Suprapubic skin (tissue), 4 donors: ENCODE measurements around the gene NTM. TPM values are rescaled to one million over a fixed set of nuclear protein-coding genes. Genes with fewer than 3 reads are reported as not detected.

Experiments
- DNase-seq, 2 donors: peaks; one replicate each; pipeline ENCODE4 v3.0.0-alpha.2; 2019; ENCODE audit warnings: low spot score in 2 of 2
- H3K27ac ChIP-seq: fragments of 200-600 bp; sonication (generic); one replicate; pipeline ENCODE4 v1.5.1; 2019
- H3K27me3 ChIP-seq: fragments of 200-600 bp; sonication (generic); one replicate; pipeline ENCODE4 v1.5.1; 2019
- H3K36me3 ChIP-seq: fragments of 200-600 bp; sonication (generic); one replicate; pipeline ENCODE4 v1.5.1; 2019
- H3K4me1 ChIP-seq: fragments of 200-600 bp; sonication (generic); one replicate; pipeline ENCODE4 v1.5.1; 2019
- H3K4me3 ChIP-seq: fragments of 200-600 bp; sonication (generic); one replicate; pipeline ENCODE4 v1.5.1; 2019; ENCODE audit warnings: mild to moderate bottlenecking
- H3K9me3 ChIP-seq: fragments of 200-600 bp; sonication (generic); one replicate; pipeline ENCODE4 v1.5.1; 2019
- EP300 ChIP-seq: sonication (generic); formaldehyde crosslinking; IDR thresholded peaks from one replicate; pipeline ENCODE4 v1.6.1; 2017; ENCODE audit warnings: antibody characterized with exemption
- POLR2A ChIP-seq, 2 donors: fragments of 450-650 bp; IDR thresholded peaks; one replicate each; pipeline ENCODE4 v1.6.1; 2017; ENCODE audit warnings: antibody characterized with exemption in 2 of 2, mild to moderate bottlenecking in 2 of 2, moderate library complexity in 2 of 2
- POLR2AphosphoS5 ChIP-seq, 3 donors: sonication (generic); formaldehyde crosslinking; IDR thresholded peaks; one replicate each; pipeline ENCODE4 v1.6.1; 2017; ENCODE audit warnings: antibody characterized with exemption in 3 of 3
- WGBS: methylation state at CpG from one replicate; pipeline ENCODE4 v1.1.5; 2018; 5-methylcytosine and 5-hydroxymethylcytosine counted together
- total RNA-seq, 4 donors: library from RNA; depleted of rRNA; stranded (reverse); fragments of >200 nt; gene quantifications; one replicate each; pipeline ENCODE4 v1.1.0, GENCODE V29; 2016
- TF ChIP-seq, protein P1 (sequence below), 2 donors: fragments of 200-600 bp in 1 of 2; fragments of 450-650 bp in 1 of 2; sonication (generic) in 1 of 2; IDR thresholded peaks; one replicate each; pipeline ENCODE4 v1.5.1; 2016 to 2019; ENCODE audit warnings: antibody characterized with exemption in 2 of 2, mild to moderate bottlenecking in 1 of 2, moderate library complexity in 1 of 2

NTM gene
- total RNA-seq, 4 donors from 2014 or later, result 0.19 to 19.1 (median 2.1) TPM

DNA sequence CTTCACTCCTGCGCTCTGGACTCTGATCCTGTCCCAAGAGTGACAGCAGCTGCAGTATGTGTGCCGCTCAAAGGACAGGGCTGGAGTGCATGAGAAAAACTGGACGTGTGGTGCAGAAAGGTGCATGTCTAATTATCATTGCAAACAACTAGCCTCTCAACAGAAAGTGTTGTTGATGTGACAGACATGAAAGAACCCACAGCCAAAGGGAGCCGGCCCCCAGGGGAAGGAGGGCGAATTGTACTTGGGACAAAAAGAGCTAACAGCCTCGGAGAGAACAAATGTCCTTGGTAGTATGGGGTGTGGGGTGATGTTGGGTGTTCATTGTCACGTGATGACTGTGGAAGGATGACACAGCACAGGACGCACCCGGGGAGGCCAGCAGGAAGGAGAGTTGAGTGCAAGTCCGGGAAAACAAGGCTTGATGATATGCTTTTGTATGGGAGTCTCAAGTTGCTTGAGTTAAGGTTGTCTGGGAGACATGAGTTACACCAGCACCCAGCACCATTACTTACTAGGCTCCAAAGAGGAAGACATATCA, 325.5 kb downstream of the NTM start:
- no peaks in the 10 kb centered on the region for H3K36me3 ChIP-seq
- H3K4me1 ChIP-seq, result peaks cover 8% of the 10 kb centered on the region
- no peak overlapping the region for H3K27ac ChIP-seq
- no peaks in the 10 kb centered on the region for H3K9me3 ChIP-seq
- peaks cover 12% of the 10 kb centered on the region for H3K27me3 ChIP-seq
- H3K4me3 ChIP-seq, result no peak overlapping the region
- WGBS, result 78% methylated on average over 10 of the region's 10 CpGs
- no peak for DNase-seq
- TF ChIP-seq, protein P1, sequence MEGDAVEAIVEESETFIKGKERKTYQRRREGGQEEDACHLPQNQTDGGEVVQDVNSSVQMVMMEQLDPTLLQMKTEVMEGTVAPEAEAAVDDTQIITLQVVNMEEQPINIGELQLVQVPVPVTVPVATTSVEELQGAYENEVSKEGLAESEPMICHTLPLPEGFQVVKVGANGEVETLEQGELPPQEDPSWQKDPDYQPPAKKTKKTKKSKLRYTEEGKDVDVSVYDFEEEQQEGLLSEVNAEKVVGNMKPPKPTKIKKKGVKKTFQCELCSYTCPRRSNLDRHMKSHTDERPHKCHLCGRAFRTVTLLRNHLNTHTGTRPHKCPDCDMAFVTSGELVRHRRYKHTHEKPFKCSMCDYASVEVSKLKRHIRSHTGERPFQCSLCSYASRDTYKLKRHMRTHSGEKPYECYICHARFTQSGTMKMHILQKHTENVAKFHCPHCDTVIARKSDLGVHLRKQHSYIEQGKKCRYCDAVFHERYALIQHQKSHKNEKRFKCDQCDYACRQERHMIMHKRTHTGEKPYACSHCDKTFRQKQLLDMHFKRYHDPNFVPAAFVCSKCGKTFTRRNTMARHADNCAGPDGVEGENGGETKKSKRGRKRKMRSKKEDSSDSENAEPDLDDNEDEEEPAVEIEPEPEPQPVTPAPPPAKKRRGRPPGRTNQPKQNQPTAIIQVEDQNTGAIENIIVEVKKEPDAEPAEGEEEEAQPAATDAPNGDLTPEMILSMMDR (IDR thresholded peaks at IDR 0.05), result no peak
- no peak for TF ChIP-seq POLR2A (IDR thresholded peaks at IDR 0.05)
- TF ChIP-seq POLR2AphosphoS5 (IDR thresholded peaks at IDR 0.05), result no peak
- no peak for TF ChIP-seq EP300

DNA sequence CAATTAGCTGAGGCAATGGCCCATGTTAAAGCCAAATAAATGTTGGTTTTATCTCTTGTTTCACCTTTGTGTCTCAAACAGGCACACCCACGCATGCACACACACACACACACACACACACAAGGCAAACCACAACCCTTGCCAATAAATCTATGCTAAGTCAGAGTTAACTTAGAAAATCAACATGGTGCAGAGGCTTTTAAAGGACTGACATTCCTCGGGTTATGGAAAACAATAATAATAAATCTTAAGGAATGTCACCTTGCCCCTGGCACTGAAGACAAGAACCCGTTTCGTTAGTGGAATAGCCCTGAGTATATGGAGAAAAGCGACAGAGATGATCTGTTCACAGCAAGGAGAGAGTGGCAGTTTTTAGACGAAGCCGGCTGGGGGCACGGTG, 326.3 kb downstream of the NTM start:
- Histone ChIP-seq H3K36me3 (no peaks in the 10 kb centered on the region), H3K4me3 (no peak overlapping the region), H3K4me1 (peaks cover 8% of the 10 kb centered on the region), H3K27ac (no peak overlapping the region), H3K27me3 (peaks cover 5% of the 10 kb centered on the region), H3K9me3 (no peaks in the 10 kb centered on the region)
- TF ChIP-seq POLR2A (IDR thresholded peaks at IDR 0.05) (no peak), EP300 (no peak), POLR2AphosphoS5 (IDR thresholded peaks at IDR 0.05) (no peak)
- TF ChIP-seq, protein P1 (IDR thresholded peaks at IDR 0.05), result no peak
- 66% methylated on average over 8 of the region's 8 CpGs for WGBS
- DNase-seq, result no peak

DNA sequence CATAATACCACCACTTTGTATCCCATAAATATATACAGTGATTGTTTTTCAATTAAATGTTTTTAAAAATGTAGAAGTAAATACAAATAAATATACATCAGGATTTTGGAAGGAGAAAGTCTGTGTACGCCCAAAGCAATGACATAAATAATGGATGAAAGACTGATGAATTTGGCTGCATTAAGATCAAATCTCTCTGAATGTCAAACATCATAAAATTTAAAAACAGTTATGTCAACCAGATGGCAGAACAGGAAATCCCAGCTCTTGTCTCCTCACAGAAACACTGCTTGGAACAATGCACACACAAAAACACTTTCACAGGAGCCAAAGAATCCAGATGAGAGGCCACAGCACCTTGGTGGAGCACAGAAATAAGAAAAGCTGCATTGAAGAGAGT, 332.9 kb downstream of the NTM start:
- Histone ChIP-seq H3K27me3 (no peaks in the 10 kb centered on the region), H3K9me3 (peaks cover 10% of the 10 kb centered on the region), H3K27ac (no peak overlapping the region), H3K4me3 (no peak overlapping the region), H3K4me1 (no peaks in the 10 kb centered on the region), H3K36me3 (no peaks in the 10 kb centered on the region)
- TF ChIP-seq POLR2AphosphoS5 (IDR thresholded peaks at IDR 0.05) (no peak), POLR2A (IDR thresholded peaks at IDR 0.05) (no peak), EP300 (no peak)
- TF ChIP-seq, protein P1 (IDR thresholded peaks at IDR 0.05), result no peak
- no peak for DNase-seq
- 0% methylated on average over 1 of the region's 1 CpG for WGBS

DNA sequence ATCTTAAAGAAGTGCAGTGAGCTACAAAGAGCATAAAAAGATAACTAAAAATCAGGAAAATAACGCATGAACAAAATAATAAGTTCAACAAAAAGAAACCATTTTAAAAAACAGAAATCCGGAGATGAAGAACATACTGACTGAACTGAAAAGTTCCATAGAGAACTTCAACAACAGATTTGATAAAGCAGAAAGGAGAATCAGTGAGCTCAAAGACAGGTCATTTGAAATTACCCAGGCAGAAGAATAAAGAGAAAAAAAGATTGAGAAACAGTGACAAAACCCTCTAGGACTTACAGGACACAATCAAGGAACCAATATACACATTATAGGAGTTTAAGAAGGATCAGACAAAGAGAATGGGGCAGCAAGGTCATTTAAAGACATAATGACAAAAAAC, 334.3 kb downstream of the NTM start:
- Histone ChIP-seq H3K4me1 (no peaks in the 10 kb centered on the region), H3K36me3 (no peaks in the 10 kb centered on the region), H3K9me3 (peaks cover 12% of the 10 kb centered on the region), H3K4me3 (no peak overlapping the region), H3K27ac (no peak overlapping the region), H3K27me3 (no peaks in the 10 kb centered on the region)
- TF ChIP-seq, protein P1 (IDR thresholded peaks at IDR 0.05), result no peak
- TF ChIP-seq EP300 (no peak), POLR2AphosphoS5 (IDR thresholded peaks at IDR 0.05) (no peak), POLR2A (IDR thresholded peaks at IDR 0.05) (no peak)
- no peak for DNase-seq
- 96% methylated on average over 2 of the region's 2 CpGs for WGBS

DNA sequence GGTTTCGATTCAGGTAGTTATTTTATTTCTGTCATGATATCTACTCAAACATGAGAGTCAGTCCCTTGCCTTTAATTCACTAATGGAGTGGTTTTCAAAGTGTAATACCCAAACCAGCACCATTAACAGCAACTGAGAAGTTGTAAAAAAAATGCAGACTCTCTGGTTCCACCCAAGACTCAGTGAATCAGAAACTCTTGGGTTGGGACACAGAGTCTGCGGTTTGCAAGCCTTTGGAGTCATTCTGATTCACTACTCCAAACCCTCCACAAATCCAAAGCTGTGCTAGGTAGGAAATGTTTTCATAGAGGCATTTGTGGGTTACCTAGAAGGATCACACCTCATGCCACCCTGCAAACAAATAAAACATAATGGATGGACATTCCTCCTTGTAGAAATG, 340.1 kb downstream of the NTM start:
- H3K27me3 ChIP-seq, result no peaks in the 10 kb centered on the region
- H3K36me3 ChIP-seq, result no peaks in the 10 kb centered on the region
- DNase-seq, result no peak
- TF ChIP-seq, protein P1 (IDR thresholded peaks at IDR 0.05), result no peak
- no peak overlapping the region for H3K4me3 ChIP-seq
- peaks cover 4% of the 10 kb centered on the region for H3K9me3 ChIP-seq
- H3K27ac ChIP-seq, result no peak overlapping the region
- H3K4me1 ChIP-seq, result no peaks in the 10 kb centered on the region
- 94% methylated on average over 2 of the region's 2 CpGs for WGBS
